GM12891 (cell line): ENCODE measurements around the gene SLC4A1AP.

Experiments
- POLR2A ChIP-seq: IDR thresholded peaks from 2 replicates; pipeline ENCODE4 v1.6.1; 2011; ENCODE audit warnings: low read depth, low read length, control low read depth
- POLR2AphosphoS5 ChIP-seq: IDR thresholded peaks from 2 replicates; pipeline ENCODE4 v1.6.1; 2011; ENCODE audit warnings: low read depth, low read length, control low read depth
- SPI1 ChIP-seq: IDR thresholded peaks from 2 replicates; pipeline ENCODE4 v1.6.1; 2011; ENCODE audit warnings: low read depth, low read length, control low read depth
- TAF1 ChIP-seq: IDR thresholded peaks from 2 replicates; pipeline ENCODE4 v1.6.1; 2011; ENCODE audit warnings: low read depth, low read length, control low read depth

- TF ChIP-seq TAF1 = no peak
- no peak for TF ChIP-seq POLR2AphosphoS5
- no peak for TF ChIP-seq POLR2A
- no peak for TF ChIP-seq SPI1
Measured at GRCh38 chr2:27634291-27634690, 29.4 kb upstream of the SLC4A1AP start.
